ENCODE results near the gene FKBP8.

- TF ChIP-seq POLR2A (IDR thresholded peaks at IDR 0.05) (no peak), POLR2AphosphoS5 (IDR thresholded peaks at IDR 0.05; ENCODE audit: insufficient read depth in 1 of 2, low read depth in 1 of 2) (no peak)
- TF ChIP-seq, protein P1, sequence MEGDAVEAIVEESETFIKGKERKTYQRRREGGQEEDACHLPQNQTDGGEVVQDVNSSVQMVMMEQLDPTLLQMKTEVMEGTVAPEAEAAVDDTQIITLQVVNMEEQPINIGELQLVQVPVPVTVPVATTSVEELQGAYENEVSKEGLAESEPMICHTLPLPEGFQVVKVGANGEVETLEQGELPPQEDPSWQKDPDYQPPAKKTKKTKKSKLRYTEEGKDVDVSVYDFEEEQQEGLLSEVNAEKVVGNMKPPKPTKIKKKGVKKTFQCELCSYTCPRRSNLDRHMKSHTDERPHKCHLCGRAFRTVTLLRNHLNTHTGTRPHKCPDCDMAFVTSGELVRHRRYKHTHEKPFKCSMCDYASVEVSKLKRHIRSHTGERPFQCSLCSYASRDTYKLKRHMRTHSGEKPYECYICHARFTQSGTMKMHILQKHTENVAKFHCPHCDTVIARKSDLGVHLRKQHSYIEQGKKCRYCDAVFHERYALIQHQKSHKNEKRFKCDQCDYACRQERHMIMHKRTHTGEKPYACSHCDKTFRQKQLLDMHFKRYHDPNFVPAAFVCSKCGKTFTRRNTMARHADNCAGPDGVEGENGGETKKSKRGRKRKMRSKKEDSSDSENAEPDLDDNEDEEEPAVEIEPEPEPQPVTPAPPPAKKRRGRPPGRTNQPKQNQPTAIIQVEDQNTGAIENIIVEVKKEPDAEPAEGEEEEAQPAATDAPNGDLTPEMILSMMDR (IDR thresholded peaks at IDR 0.05), result no peak
Measured at GRCh38 chr19:18587962-18588610, 44.7 kb upstream of the FKBP8 start.

Data from vagina (tissue), 2 donors.